ENCODE data around the gene PRF1.
"Not testable (repeated sequence)": the region's sequence is repeated elsewhere in the genome, so short reads cannot be mapped to it uniquely, and the experiment has no call there.

Gene PRF1

GRCh38 chr10:70587045-70587658 lies 15.4 kb downstream of the PRF1 start:
- peaks cover 14% of the 10 kb centered on the region for H3K4me1 ChIP-seq (ENCODE audit: insufficient read depth, low read length)
- no peak overlapping the region for H2AFZ ChIP-seq (ENCODE audit: low read depth, low read length)
- H3K4me3 ChIP-seq (ENCODE audit: low read length), result no peak overlapping the region
- H3K36me3 ChIP-seq (ENCODE audit: insufficient read depth, low read length), result no peaks in the 10 kb centered on the region
- no peaks in the 10 kb centered on the region for H3K27me3 ChIP-seq (ENCODE audit: insufficient read depth, low read length)
- no peaks in the 10 kb centered on the region for H3K9me3 ChIP-seq (ENCODE audit: low read length)

GRCh38 chr10:70586348-70586930 lies 16.1 kb downstream of the PRF1 start:
- Histone ChIP-seq H3K27me3 (ENCODE audit: insufficient read depth, low read length) (no peaks in the 10 kb centered on the region), H3K36me3 (ENCODE audit: insufficient read depth, low read length) (no peaks in the 10 kb centered on the region), H2AFZ (ENCODE audit: low read depth, low read length) (no peak overlapping the region), H3K9me3 (ENCODE audit: low read length) (no peaks in the 10 kb centered on the region), H3K4me1 (ENCODE audit: insufficient read depth, low read length) (peaks cover 14% of the 10 kb centered on the region), H3K4me3 (ENCODE audit: low read length) (no peak overlapping the region)

GRCh38 chr10:70585578-70586169 lies 16.9 kb downstream of the PRF1 start:
- H3K9me3 ChIP-seq (ENCODE audit: low read length), result no peaks in the 10 kb centered on the region
- no peak overlapping the region for H3K4me3 ChIP-seq (ENCODE audit: low read length)
- peaks cover 14% of the 10 kb centered on the region for H3K4me1 ChIP-seq (ENCODE audit: insufficient read depth, low read length)
- no peaks in the 10 kb centered on the region for H3K27me3 ChIP-seq (ENCODE audit: insufficient read depth, low read length)
- no peaks in the 10 kb centered on the region for H3K36me3 ChIP-seq (ENCODE audit: insufficient read depth, low read length)
- H2AFZ ChIP-seq (ENCODE audit: low read depth, low read length), result no peak overlapping the region

- Histone ChIP-seq H3K9me3 (ENCODE audit: low read length) (no peaks in the 10 kb centered on the region), H3K27me3 (ENCODE audit: insufficient read depth, low read length) (no peaks in the 10 kb centered on the region), H2AFZ (ENCODE audit: low read depth, low read length) (peak overlapping the region; percentile 41), H3K4me1 (ENCODE audit: insufficient read depth, low read length) (peaks cover 14% of the 10 kb centered on the region), H3K4me3 (ENCODE audit: low read length) (no peak overlapping the region), H3K36me3 (ENCODE audit: insufficient read depth, low read length) (no peaks in the 10 kb centered on the region)
Observed at GRCh38 chr10:70584909-70585544, 17.5 kb downstream of the PRF1 start.

GRCh38 chr10:70584366-70584765 lies 18.2 kb downstream of the PRF1 start:
- no peaks in the 10 kb centered on the region for H3K27me3 ChIP-seq (ENCODE audit: insufficient read depth, low read length)

GRCh38 chr10:70583669-70584037 lies 18.9 kb downstream of the PRF1 start:
- Histone ChIP-seq H3K9me3 (ENCODE audit: low read length) (no peaks in the 10 kb centered on the region), H3K4me3 (ENCODE audit: low read length) (no peak overlapping the region), H2AFZ (ENCODE audit: low read depth, low read length) (no peak overlapping the region), H3K27me3 (ENCODE audit: insufficient read depth, low read length) (no peaks in the 10 kb centered on the region), H3K4me1 (ENCODE audit: insufficient read depth, low read length) (peaks cover 14% of the 10 kb centered on the region), H3K36me3 (ENCODE audit: insufficient read depth, low read length) (no peaks in the 10 kb centered on the region)

More at GRCh38 chr10:70584366-70584765, 18.2 kb downstream of the PRF1 start:
- Histone ChIP-seq H2AFZ (ENCODE audit: low read depth, low read length) (peak overlapping the region; percentile 41), H3K9me3 (ENCODE audit: low read length) (no peaks in the 10 kb centered on the region), H3K4me3 (ENCODE audit: low read length) (no peak overlapping the region), H3K4me1 (ENCODE audit: insufficient read depth, low read length) (peaks cover 14% of the 10 kb centered on the region), H3K36me3 (ENCODE audit: insufficient read depth, low read length) (no peaks in the 10 kb centered on the region)

- Histone ChIP-seq H3K36me3 (ENCODE audit: insufficient read depth, low read length) (no peaks in the 10 kb centered on the region), H3K4me3 (ENCODE audit: low read length) (no peak overlapping the region), H3K9me3 (ENCODE audit: low read length) (no peaks in the 10 kb centered on the region), H3K27me3 (ENCODE audit: insufficient read depth, low read length) (no peaks in the 10 kb centered on the region), H2AFZ (ENCODE audit: low read depth, low read length) (no peak overlapping the region), H3K4me1 (ENCODE audit: insufficient read depth, low read length) (peaks cover 14% of the 10 kb centered on the region)
Observed at GRCh38 chr10:70582793-70583668, 19.5 kb downstream of the PRF1 start.

- not testable (repeated sequence) for H3K27me3 ChIP-seq (ENCODE audit: insufficient read depth, low read length); H2AFZ ChIP-seq (ENCODE audit: low read depth, low read length); H3K36me3 ChIP-seq (ENCODE audit: insufficient read depth, low read length); H3K4me3 ChIP-seq (ENCODE audit: low read length); H3K9me3 ChIP-seq (ENCODE audit: low read length)
- H3K4me1 ChIP-seq (ENCODE audit: insufficient read depth, low read length), result peaks cover 14% of the 10 kb centered on the region
Observed at GRCh38 chr10:70581176-70581575, 21.4 kb downstream of the PRF1 start.

GRCh38 chr10:70579234-70580002 lies 23.1 kb downstream of the PRF1 start:
- no peaks in the 10 kb centered on the region for H3K9me3 ChIP-seq (ENCODE audit: low read length)

GRCh38 chr10:70578371-70578947 lies 24.1 kb downstream of the PRF1 start:
- no peaks in the 10 kb centered on the region for H3K27me3 ChIP-seq (ENCODE audit: insufficient read depth, low read length)
- H3K9me3 ChIP-seq (ENCODE audit: low read length), result no peaks in the 10 kb centered on the region
- H2AFZ ChIP-seq (ENCODE audit: low read depth, low read length), result no peak overlapping the region
- no peak overlapping the region for H3K4me3 ChIP-seq (ENCODE audit: low read length)
- peaks cover 2% of the 10 kb centered on the region for H3K4me1 ChIP-seq (ENCODE audit: insufficient read depth, low read length)
- no peaks in the 10 kb centered on the region for H3K36me3 ChIP-seq (ENCODE audit: insufficient read depth, low read length)

More at GRCh38 chr10:70579234-70580002, 23.1 kb downstream of the PRF1 start:
- no peaks in the 10 kb centered on the region for H3K27me3 ChIP-seq (ENCODE audit: insufficient read depth, low read length)
- no peaks in the 10 kb centered on the region for H3K36me3 ChIP-seq (ENCODE audit: insufficient read depth, low read length)
- no peak overlapping the region for H2AFZ ChIP-seq (ENCODE audit: low read depth, low read length)
- H3K4me1 ChIP-seq (ENCODE audit: insufficient read depth, low read length), result peaks cover 7% of the 10 kb centered on the region
- H3K4me3 ChIP-seq (ENCODE audit: low read length), result no peak overlapping the region

- Histone ChIP-seq H3K27me3 (ENCODE audit: insufficient read depth, low read length) (no peaks in the 10 kb centered on the region), H3K4me3 (ENCODE audit: low read length) (no peak overlapping the region), H3K36me3 (ENCODE audit: insufficient read depth, low read length) (no peaks in the 10 kb centered on the region), H3K9me3 (ENCODE audit: low read length) (no peaks in the 10 kb centered on the region), H2AFZ (ENCODE audit: low read depth, low read length) (no peak overlapping the region), H3K4me1 (ENCODE audit: insufficient read depth, low read length) (no peaks in the 10 kb centered on the region)
Observed at GRCh38 chr10:70576803-70577517, 25.6 kb downstream of the PRF1 start.

Measured in neuron (in vitro differentiated cells).